HCT116 (cell line): ENCODE measurements around the gene SYT9.

Source experiments
- CTCF ChIP-seq, 3 experiments: fragments of 200-600 bp in 1 of 3; sonication (generic) in 1 of 3; IDR thresholded peaks in 2 of 3; conservative IDR thresholded peaks in 1 of 3; 2 replicates each; pipeline ENCODE4 v1.5.1; 2012 to 2017; ENCODE audit warnings: low read depth in 2 of 3, low read length in 2 of 3, antibody characterized with exemption in 1 of 3, borderline replicate concordance in 1 of 3, control low read depth in 1 of 3, mild to moderate bottlenecking in 1 of 3, mixed read lengths in 1 of 3, mixed run types in 1 of 3, moderate library complexity in 1 of 3; ENCODE audit not compliant: insufficient read depth in 1 of 3
- EZH2 ChIP-seq: fragments of 200-600 bp; sonication (generic); IDR thresholded peaks from 2 replicates; pipeline ENCODE4 v1.6.1; 2017; ENCODE audit warnings: antibody characterized with exemption, mixed run types
- EZH2phosphoT487 ChIP-seq: fragments of 200-600 bp; IDR thresholded peaks from 2 replicates; pipeline ENCODE4 v1.6.1; 2018; ENCODE audit warnings: antibody characterized with exemption, borderline replicate concordance
- ZBTB33 ChIP-seq: IDR thresholded peaks from 2 replicates; pipeline ENCODE4 v1.6.1; 2011; ENCODE audit warnings: mild to moderate bottlenecking, low read length, moderate library complexity; ENCODE audit not compliant: insufficient replicate concordance; ENCODE audit errors: extremely low read depth

GRCh38 chr11:7239877-7240276 lies 11.8 kb upstream of the SYT9 start:
- TF ChIP-seq CTCF (IDR thresholded peaks at IDR 0.05 in 2 of 3, conservative IDR thresholded peaks at IDR 0.05 in 1 of 3; ENCODE audit: borderline replicate concordance in 1 of 3, insufficient read depth in 1 of 3, low read depth in 2 of 3, low read length in 2 of 3) (no peak), ZBTB33 (no peak), EZH2phosphoT487 (no peak), EZH2 (no peak)
